A549 (cell line): ENCODE data around the gene BLTP3B.

Source experiments
- EP300 ChIP-seq, 2 experiments: fragments of >200 bp; sonication (Bioruptor Twin); formaldehyde crosslinking; IDR thresholded peaks; 2 replicates in 1 of 2; 3 replicates in 1 of 2; pipeline ENCODE4 v1.6.1; 2016 to 2017
- FOSL2 ChIP-seq, 2 experiments: fragments of 450-650 bp in 1 of 2; fragments of >200 bp in 1 of 2; sonication (Bioruptor Twin) in 1 of 2; formaldehyde crosslinking; IDR thresholded peaks; 2 replicates each; pipeline versions ENCODE4 v1.5.0 to v1.6.1; 2016 to 2020; ENCODE audit warnings: mild to moderate bottlenecking in 1 of 2, moderate library complexity in 1 of 2
- JUNB ChIP-seq: fragments of >200 bp; sonication (Bioruptor Twin); formaldehyde crosslinking; IDR thresholded peaks from 2 replicates; pipeline ENCODE4 v1.6.1; 2016
- KDM1A ChIP-seq: fragments of 200-600 bp; sonication (generic); IDR thresholded peaks from 2 replicates; pipeline ENCODE4 v1.6.1; 2016; ENCODE audit warnings: low read depth, mild to moderate bottlenecking
- MAX ChIP-seq: IDR thresholded peaks from 2 replicates; pipeline ENCODE4 v1.6.1; 2012
- MAZ ChIP-seq: fragments of 150-350 bp; IDR thresholded peaks from 2 replicates; pipeline ENCODE4 v1.6.1; 2014; ENCODE audit warnings: antibody characterized with exemption, low read depth, low read length, borderline replicate concordance
- POLR2A ChIP-seq: IDR thresholded peaks from 2 replicates; pipeline ENCODE4 v1.6.1; 2012; ENCODE audit warnings: mild to moderate bottlenecking, low read length
- RFX5 ChIP-seq: fragments of 450-650 bp; IDR thresholded peaks from 2 replicates; pipeline ENCODE4 v1.7.1; 2014; ENCODE audit warnings: antibody characterized with exemption, mild to moderate bottlenecking, moderate library complexity
- TF ChIP-seq, protein P1 (sequence below): fragments of >200 bp; sonication (Bioruptor Twin); formaldehyde crosslinking; IDR thresholded peaks from 3 replicates; pipeline ENCODE4 v1.5.1; 2016

- no peak for TF ChIP-seq EP300 (IDR thresholded peaks at IDR 0.05)
- TF ChIP-seq, protein P1, sequence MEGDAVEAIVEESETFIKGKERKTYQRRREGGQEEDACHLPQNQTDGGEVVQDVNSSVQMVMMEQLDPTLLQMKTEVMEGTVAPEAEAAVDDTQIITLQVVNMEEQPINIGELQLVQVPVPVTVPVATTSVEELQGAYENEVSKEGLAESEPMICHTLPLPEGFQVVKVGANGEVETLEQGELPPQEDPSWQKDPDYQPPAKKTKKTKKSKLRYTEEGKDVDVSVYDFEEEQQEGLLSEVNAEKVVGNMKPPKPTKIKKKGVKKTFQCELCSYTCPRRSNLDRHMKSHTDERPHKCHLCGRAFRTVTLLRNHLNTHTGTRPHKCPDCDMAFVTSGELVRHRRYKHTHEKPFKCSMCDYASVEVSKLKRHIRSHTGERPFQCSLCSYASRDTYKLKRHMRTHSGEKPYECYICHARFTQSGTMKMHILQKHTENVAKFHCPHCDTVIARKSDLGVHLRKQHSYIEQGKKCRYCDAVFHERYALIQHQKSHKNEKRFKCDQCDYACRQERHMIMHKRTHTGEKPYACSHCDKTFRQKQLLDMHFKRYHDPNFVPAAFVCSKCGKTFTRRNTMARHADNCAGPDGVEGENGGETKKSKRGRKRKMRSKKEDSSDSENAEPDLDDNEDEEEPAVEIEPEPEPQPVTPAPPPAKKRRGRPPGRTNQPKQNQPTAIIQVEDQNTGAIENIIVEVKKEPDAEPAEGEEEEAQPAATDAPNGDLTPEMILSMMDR = no peak
- no peak for TF ChIP-seq POLR2A
- no peak for TF ChIP-seq MAZ
- TF ChIP-seq JUNB = no peak
- no peak for TF ChIP-seq RFX5
- TF ChIP-seq FOSL2 (IDR thresholded peaks at IDR 0.05) = no peak
- TF ChIP-seq FOSL2 (CRISPR knock-in tag; IDR thresholded peaks at IDR 0.05) = no peak
- no peak for TF ChIP-seq KDM1A
- TF ChIP-seq MAX = no peak
Observed at GRCh38 chr12:100168562-100168961, 25.9 kb upstream of the BLTP3B start.
